ENCODE measurements around the gene LRP8.

DNA sequence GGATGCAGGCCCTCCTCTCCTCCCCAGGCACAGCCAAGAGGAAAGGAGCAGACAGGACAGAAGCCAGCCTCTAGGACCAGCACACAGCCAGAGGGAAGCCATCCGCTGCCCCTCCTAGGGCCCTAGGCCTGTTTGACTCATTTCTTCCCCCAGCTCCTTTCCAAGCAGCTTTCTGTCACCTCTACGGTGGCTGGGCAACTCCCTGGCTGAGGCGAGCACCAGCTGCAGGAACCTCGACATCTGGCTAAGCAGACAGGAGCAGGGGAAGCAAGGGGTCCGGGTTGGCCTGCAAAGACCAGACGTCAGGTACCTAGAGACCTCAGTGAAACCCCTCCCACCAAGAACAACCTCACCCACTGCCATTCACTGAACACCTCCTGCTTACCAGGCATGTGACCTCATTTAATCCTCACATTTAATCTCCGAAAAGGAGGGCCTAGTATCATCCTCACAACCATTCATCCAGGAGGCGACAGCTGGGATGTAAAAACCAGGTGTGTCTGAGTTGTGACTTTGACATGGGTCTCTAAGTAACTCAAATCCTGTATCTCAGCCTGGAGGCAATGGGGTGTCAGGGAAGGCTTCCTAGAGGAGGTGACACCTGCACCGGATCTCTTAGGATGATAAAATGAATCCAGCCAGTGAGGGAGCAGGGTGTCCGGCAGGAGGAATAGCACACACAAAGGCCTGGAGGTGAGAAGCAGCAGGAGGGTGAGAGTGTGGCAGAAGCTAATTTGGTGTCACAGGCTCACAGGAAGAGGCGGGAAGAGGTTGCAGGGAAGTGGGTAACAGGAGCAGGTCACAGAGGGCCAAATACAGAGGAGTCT, 5.9 kb downstream of the LRP8 start:
- TF ChIP-seq CTCF (IDR thresholded peaks at IDR 0.05) (no peak), POLR2A (IDR thresholded peaks at IDR 0.05) (no peak), POLR2AphosphoS5 (IDR thresholded peaks at IDR 0.05) (no peak)

Measured in stomach (tissue), 4 donors.